ENCODE results near the gene PDXP. TPM values are rescaled to one million over a fixed set of nuclear protein-coding genes. Genes with fewer than 3 reads are reported as not detected.

PDXP gene
- total and polyA plus RNA-seq, 2 of the 13 experiments (the other 11 are each of a cell fraction or from before 2014, with no cell fraction given) = 58.2 to 70.6 TPM

- no peak for TF ChIP-seq NR2F6 (IDR thresholded peaks at IDR 0.05)
- no peak for TF ChIP-seq NR2F6 (CRISPR knock-in tag; IDR thresholded peaks at IDR 0.05)
- no peak for TF ChIP-seq NR2F2 (IDR thresholded peaks at IDR 0.05; ENCODE audit: borderline replicate concordance, low read depth)
- no peak for TF ChIP-seq SRSF9 (IDR thresholded peaks at IDR 0.05; ENCODE audit: borderline replicate concordance, insufficient read depth, low read depth, low read length, poor library complexity, severe bottlenecking)
- no peak for TF ChIP-seq ZNF18 (CRISPR knock-in tag; IDR thresholded peaks at IDR 0.05; ENCODE audit: insufficient replicate concordance)
- TF ChIP-seq CREB3 (CRISPR knock-in tag; IDR thresholded peaks at IDR 0.05) = no peak
- no peak for TF ChIP-seq JUND (CRISPR knock-in tag; IDR thresholded peaks at IDR 0.05)
- no peak for TF ChIP-seq PAF1 (CRISPR knock-in tag; IDR thresholded peaks at IDR 0.05)
- no peak for TF ChIP-seq ZNF629 (CRISPR knock-in tag; conservative IDR thresholded peaks at IDR 0.05)
- TF ChIP-seq ZNF446 (CRISPR knock-in tag; IDR thresholded peaks at IDR 0.05) = no peak
- no peak for TF ChIP-seq HMGXB3 (CRISPR knock-in tag; IDR thresholded peaks at IDR 0.05; ENCODE audit: borderline replicate concordance)
- TF ChIP-seq ZNF280B (CRISPR knock-in tag; IDR thresholded peaks at IDR 0.05; ENCODE audit: borderline replicate concordance) = no peak
- no peak for TF ChIP-seq ZNF451 (CRISPR knock-in tag; IDR thresholded peaks at IDR 0.05)
- no peak for TF ChIP-seq RAD21 (CRISPR knock-in tag; IDR thresholded peaks at IDR 0.05)
- 0 out of 2 replicates have a peak, but pooled peaks have one; percentile 60 for TF ChIP-seq ZNF274 (CRISPR knock-in tag; IDR thresholded peaks at IDR 0.05)
- TF ChIP-seq PTBP1 (IDR thresholded peaks at IDR 0.05; ENCODE audit: low read depth, low read length, poor library complexity, severe bottlenecking) = no peak
- TF ChIP-seq ZNF317 (CRISPR knock-in tag; IDR thresholded peaks at IDR 0.05) = no peak
- no peak for TF ChIP-seq RBFOX2 (IDR thresholded peaks at IDR 0.05; ENCODE audit: low read depth, low read length)
- TF ChIP-seq ZNF644 (CRISPR knock-in tag; IDR thresholded peaks at IDR 0.05; ENCODE audit: low read depth) = no peak
Measured at GRCh38 chr22:37609240-37610152, 49.0 kb upstream of the PDXP start (continued).

All from HepG2 (cell line).